Measurements from ENCODE around the gene FBXW8.
"Not testable (repeated sequence)": the region's sequence is repeated elsewhere in the genome, so short reads cannot be mapped to it uniquely, and the experiment has no call there.

FBXW8 gene

GRCh38 chr12:117048585-117048904 lies 137.8 kb downstream of the FBXW8 start:
- no peak overlapping the region for H3K4me3 ChIP-seq (ENCODE audit: low read length)
- no peak for TF ChIP-seq ZNF274 (IDR thresholded peaks at IDR 0.05; ENCODE audit: low read depth, low read length)

- no peak for TF ChIP-seq ZNF274 (IDR thresholded peaks at IDR 0.05; ENCODE audit: low read depth, low read length)
Measured at GRCh38 chr12:117049295-117049694, 138.5 kb downstream of the FBXW8 start.

GRCh38 chr12:117050060-117050459 lies 139.3 kb downstream of the FBXW8 start:
- H3K4me3 ChIP-seq (ENCODE audit: low read length), result no peak overlapping the region
- no peak for TF ChIP-seq ZNF274 (IDR thresholded peaks at IDR 0.05; ENCODE audit: low read depth, low read length)

More at GRCh38 chr12:117049295-117049694, 138.5 kb downstream of the FBXW8 start:
- no peak overlapping the region for H3K4me3 ChIP-seq (ENCODE audit: low read length)

- no peak overlapping the region for H3K4me3 ChIP-seq (ENCODE audit: low read length)
- TF ChIP-seq ZNF274 (IDR thresholded peaks at IDR 0.05; ENCODE audit: low read depth, low read length), result no peak
Measured at GRCh38 chr12:117051380-117051779, 140.6 kb downstream of the FBXW8 start.

- H3K4me3 ChIP-seq (ENCODE audit: low read length), result no peak overlapping the region
- TF ChIP-seq ZNF274 (IDR thresholded peaks at IDR 0.05; ENCODE audit: low read depth, low read length), result no peak
Measured at GRCh38 chr12:117052386-117053049, 141.8 kb downstream of the FBXW8 start.

GRCh38 chr12:117053050-117053400 lies 142.3 kb downstream of the FBXW8 start:
- TF ChIP-seq ZNF274 (IDR thresholded peaks at IDR 0.05; ENCODE audit: low read depth, low read length), result no peak
- H3K4me3 ChIP-seq (ENCODE audit: low read length), result no peak overlapping the region

GRCh38 chr12:117053597-117054201 lies 142.9 kb downstream of the FBXW8 start:
- no peak for TF ChIP-seq ZNF274 (IDR thresholded peaks at IDR 0.05; ENCODE audit: low read depth, low read length)
- no peak overlapping the region for H3K4me3 ChIP-seq (ENCODE audit: low read length)

- H3K4me3 ChIP-seq (ENCODE audit: low read length), result no peak overlapping the region
- no peak for TF ChIP-seq ZNF274 (IDR thresholded peaks at IDR 0.05; ENCODE audit: low read depth, low read length)
Measured at GRCh38 chr12:117054279-117054678, 143.5 kb downstream of the FBXW8 start.

GRCh38 chr12:117057626-117058025 lies 146.9 kb downstream of the FBXW8 start:
- H3K4me3 ChIP-seq (ENCODE audit: low read length), result not testable (repeated sequence)

- no peak for TF ChIP-seq ZNF274 (IDR thresholded peaks at IDR 0.05; ENCODE audit: low read depth, low read length)
- no peak overlapping the region for H3K4me3 ChIP-seq (ENCODE audit: low read length)
Measured at GRCh38 chr12:117058442-117059072, 147.8 kb downstream of the FBXW8 start.

- no peak overlapping the region for H3K4me3 ChIP-seq (ENCODE audit: low read length)
- TF ChIP-seq ZNF274 (IDR thresholded peaks at IDR 0.05; ENCODE audit: low read depth, low read length), result no peak
Measured at GRCh38 chr12:117059156-117059555, 148.4 kb downstream of the FBXW8 start.

- H3K4me3 ChIP-seq (ENCODE audit: low read length), result no peak overlapping the region
- no peak for TF ChIP-seq ZNF274 (IDR thresholded peaks at IDR 0.05; ENCODE audit: low read depth, low read length)
Measured at GRCh38 chr12:117060246-117060928, 149.6 kb downstream of the FBXW8 start.

GRCh38 chr12:117060929-117061305 lies 150.2 kb downstream of the FBXW8 start:
- no peak for TF ChIP-seq ZNF274 (IDR thresholded peaks at IDR 0.05; ENCODE audit: low read depth, low read length)
- H3K4me3 ChIP-seq (ENCODE audit: low read length), result no peak overlapping the region

- H3K4me3 ChIP-seq (ENCODE audit: low read length), result no peak overlapping the region
Measured at GRCh38 chr12:117061555-117062079, 150.9 kb downstream of the FBXW8 start.

More at GRCh38 chr12:117061555-117062079, 150.9 kb downstream of the FBXW8 start:
- no peak for TF ChIP-seq ZNF274 (IDR thresholded peaks at IDR 0.05; ENCODE audit: low read depth, low read length)
